Breast epithelium (tissue), 3 donors: Measurements from ENCODE around the gene COX10.
"Not testable (repeated sequence)": the region's sequence is repeated elsewhere in the genome, so short reads cannot be mapped to it uniquely, and the experiment has no call there.

Source experiments
- POLR2AphosphoS5 ChIP-seq, 3 donors: sonication (generic); formaldehyde crosslinking; IDR thresholded peaks; one replicate each; pipeline ENCODE4 v1.6.1; 2017; ENCODE audit warnings: antibody characterized with exemption in 3 of 3
- TF ChIP-seq, protein P1 (sequence below), 3 donors: fragments of 450-650 bp; IDR thresholded peaks; one replicate each; pipeline ENCODE4 v1.5.1; 2016 to 2017; ENCODE audit warnings: antibody characterized with exemption in 3 of 3, mild to moderate bottlenecking in 3 of 3, moderate library complexity in 3 of 3

DNA sequence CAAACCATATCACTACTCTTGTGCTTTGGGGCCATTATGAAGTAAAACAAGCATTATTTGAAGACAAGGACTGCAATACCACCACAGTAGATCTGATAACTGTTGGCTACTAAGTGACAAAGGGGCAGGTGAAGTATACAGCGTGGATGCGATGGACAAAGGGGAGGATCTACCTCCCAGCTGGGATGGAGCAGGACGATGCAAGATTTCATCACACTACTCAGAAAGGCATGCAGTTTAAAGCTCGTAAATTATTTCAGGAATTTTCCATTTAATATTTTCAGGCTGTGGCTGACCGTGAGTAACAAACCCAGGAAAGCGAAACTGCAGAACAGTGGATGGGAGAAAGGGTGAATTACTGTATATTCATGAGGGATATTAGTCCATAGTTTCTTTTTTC is 161.9 kb downstream of the COX10 start:
- TF ChIP-seq POLR2AphosphoS5 (IDR thresholded peaks at IDR 0.05) = not testable (repeated sequence)
- TF ChIP-seq, protein P1, sequence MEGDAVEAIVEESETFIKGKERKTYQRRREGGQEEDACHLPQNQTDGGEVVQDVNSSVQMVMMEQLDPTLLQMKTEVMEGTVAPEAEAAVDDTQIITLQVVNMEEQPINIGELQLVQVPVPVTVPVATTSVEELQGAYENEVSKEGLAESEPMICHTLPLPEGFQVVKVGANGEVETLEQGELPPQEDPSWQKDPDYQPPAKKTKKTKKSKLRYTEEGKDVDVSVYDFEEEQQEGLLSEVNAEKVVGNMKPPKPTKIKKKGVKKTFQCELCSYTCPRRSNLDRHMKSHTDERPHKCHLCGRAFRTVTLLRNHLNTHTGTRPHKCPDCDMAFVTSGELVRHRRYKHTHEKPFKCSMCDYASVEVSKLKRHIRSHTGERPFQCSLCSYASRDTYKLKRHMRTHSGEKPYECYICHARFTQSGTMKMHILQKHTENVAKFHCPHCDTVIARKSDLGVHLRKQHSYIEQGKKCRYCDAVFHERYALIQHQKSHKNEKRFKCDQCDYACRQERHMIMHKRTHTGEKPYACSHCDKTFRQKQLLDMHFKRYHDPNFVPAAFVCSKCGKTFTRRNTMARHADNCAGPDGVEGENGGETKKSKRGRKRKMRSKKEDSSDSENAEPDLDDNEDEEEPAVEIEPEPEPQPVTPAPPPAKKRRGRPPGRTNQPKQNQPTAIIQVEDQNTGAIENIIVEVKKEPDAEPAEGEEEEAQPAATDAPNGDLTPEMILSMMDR (IDR thresholded peaks at IDR 0.05) = not testable (repeated sequence)
